Duodenal mucosa (tissue), 2 donors: ENCODE results near the gene IER2.
A peak's percentile ranks its signal among the peaks of the same experiment; 100 is the strongest.

Source experiments
- H3K27ac ChIP-seq: one replicate; pipeline ENCODE4 v1.7.0; 2013; ENCODE audit warnings: low read depth, low read length
- H3K27me3 ChIP-seq, 2 donors: one replicate each; pipeline ENCODE4 v1.7.0; 2013; ENCODE audit warnings: low read length in 2 of 2, control low read depth in 1 of 2; ENCODE audit not compliant: insufficient read depth in 2 of 2, control insufficient read depth in 1 of 2
- H3K36me3 ChIP-seq, 2 donors: one replicate each; pipeline ENCODE4 v1.7.0; 2013; ENCODE audit warnings: low read length in 2 of 2, control low read depth in 1 of 2; ENCODE audit not compliant: insufficient read depth in 2 of 2, control insufficient read depth in 1 of 2
- H3K4me1 ChIP-seq, 2 donors: one replicate each; pipeline ENCODE4 v1.7.0; 2013; ENCODE audit warnings: low read length in 2 of 2, control low read depth in 1 of 2; ENCODE audit not compliant: insufficient read depth in 2 of 2, control insufficient read depth in 1 of 2
- H3K4me3 ChIP-seq, 2 donors: one replicate each; pipeline ENCODE4 v1.7.0; 2013; ENCODE audit warnings: low read length in 2 of 2, low read depth in 1 of 2
- H3K9ac ChIP-seq, 2 donors: one replicate each; pipeline ENCODE4 v1.7.0; 2013; ENCODE audit warnings: low read length in 2 of 2, low read depth in 1 of 2
- H3K9me3 ChIP-seq, 2 donors: one replicate each; pipeline ENCODE4 v1.7.0; 2013; ENCODE audit warnings: low read length in 2 of 2, control low read depth in 1 of 2; ENCODE audit not compliant: control insufficient read depth in 1 of 2

Gene IER2

GRCh38 chr19:13120031-13120430, 30.2 kb upstream of the IER2 start:
- Histone ChIP-seq H3K4me3 (no peak overlapping the region), H3K4me1 (peaks cover 41 to 47% of the 10 kb centered on the region in 2 donors), H3K27ac (no peak overlapping the region)

GRCh38 chr19:13120817-13121216, 29.4 kb upstream of the IER2 start:
- H3K27ac ChIP-seq: no peak overlapping the region
- H3K36me3 ChIP-seq: peaks cover 0 to 8% of the 10 kb centered on the region in 2 donors
- no peaks in the 10 kb centered on the region for H3K9me3 ChIP-seq
- H3K27me3 ChIP-seq: no peaks in the 10 kb centered on the region
- H3K4me1 ChIP-seq: peaks cover 36 to 41% of the 10 kb centered on the region in 2 donors
- H3K9ac ChIP-seq: peak overlapping the region in 1 of 2 donors; percentile 33
- H3K4me3 ChIP-seq: no peak overlapping the region

More at GRCh38 chr19:13120031-13120430, 30.2 kb upstream of the IER2 start:
- peak overlapping the region in 1 of 2 donors; percentile 56 for H3K9ac ChIP-seq
- H3K9me3 ChIP-seq: no peaks in the 10 kb centered on the region
- H3K27me3 ChIP-seq: no peaks in the 10 kb centered on the region
- peaks cover 0 to 8% of the 10 kb centered on the region in 2 donors for H3K36me3 ChIP-seq

GRCh38 chr19:13121551-13122274, 28.5 kb upstream of the IER2 start:
- Histone ChIP-seq H3K9ac (peak overlapping the region in 1 of 2 donors; percentile 19), H3K4me1 (peaks cover 33 to 36% of the 10 kb centered on the region in 2 donors), H3K27ac (no peak overlapping the region), H3K9me3 (no peaks in the 10 kb centered on the region), H3K27me3 (no peaks in the 10 kb centered on the region), H3K4me3 (peak overlapping the region in 1 of 2 donors; percentile 11), H3K36me3 (peaks cover 0 to 13% of the 10 kb centered on the region in 2 donors)

GRCh38 chr19:13122275-13122878, 27.8 kb upstream of the IER2 start:
- Histone ChIP-seq H3K9ac (peak overlapping the region in 1 of 2 donors; percentile 19), H3K36me3 (peaks cover 0 to 13% of the 10 kb centered on the region in 2 donors), H3K27ac (no peak overlapping the region), H3K4me1 (peaks cover 31 to 33% of the 10 kb centered on the region in 2 donors), H3K27me3 (no peaks in the 10 kb centered on the region), H3K9me3 (no peaks in the 10 kb centered on the region), H3K4me3 (peak overlapping the region in 1 of 2 donors; percentile 11)

- Histone ChIP-seq H3K27ac (no peak overlapping the region), H3K4me1 (peaks cover 31 to 33% of the 10 kb centered on the region in 2 donors), H3K9ac (no peak overlapping the region), H3K27me3 (no peaks in the 10 kb centered on the region), H3K4me3 (no peak overlapping the region), H3K36me3 (peaks cover 0 to 13% of the 10 kb centered on the region in 2 donors), H3K9me3 (no peaks in the 10 kb centered on the region)
Observed at GRCh38 chr19:13122980-13123957, 26.9 kb upstream of the IER2 start.

- Histone ChIP-seq H3K9me3 (no peaks in the 10 kb centered on the region), H3K27ac (no peak overlapping the region), H3K9ac (no peak overlapping the region), H3K4me1 (peaks cover 2 to 4% of the 10 kb centered on the region in 2 donors), H3K4me3 (no peak overlapping the region), H3K27me3 (no peaks in the 10 kb centered on the region), H3K36me3 (peaks cover 0 to 13% of the 10 kb centered on the region in 2 donors)
Observed at GRCh38 chr19:13127051-13127450, 23.2 kb upstream of the IER2 start.

- Histone ChIP-seq H3K27ac (no peak overlapping the region), H3K4me3 (no peak overlapping the region), H3K27me3 (no peaks in the 10 kb centered on the region), H3K9ac (no peak overlapping the region), H3K4me1 (peaks cover 0 to 3% of the 10 kb centered on the region in 2 donors), H3K36me3 (peaks cover 0 to 11% of the 10 kb centered on the region in 2 donors), H3K9me3 (no peaks in the 10 kb centered on the region)
Observed at GRCh38 chr19:13127811-13128575, 22.2 kb upstream of the IER2 start.

- H3K27ac ChIP-seq: no peak overlapping the region
- peaks cover 0 to 3% of the 10 kb centered on the region in 2 donors for H3K4me1 ChIP-seq
- H3K36me3 ChIP-seq: peaks cover 0 to 10% of the 10 kb centered on the region in 2 donors
- H3K9me3 ChIP-seq: no peaks in the 10 kb centered on the region
- no peak overlapping the region for H3K4me3 ChIP-seq
- no peak overlapping the region for H3K9ac ChIP-seq
- H3K27me3 ChIP-seq: no peaks in the 10 kb centered on the region
Observed at GRCh38 chr19:13128583-13128982, 21.6 kb upstream of the IER2 start.

GRCh38 chr19:13129384-13129783, 20.8 kb upstream of the IER2 start:
- no peak overlapping the region for H3K4me3 ChIP-seq
- peaks cover 0 to 3% of the 10 kb centered on the region in 2 donors for H3K4me1 ChIP-seq
- H3K27ac ChIP-seq: no peak overlapping the region
- H3K9me3 ChIP-seq: no peaks in the 10 kb centered on the region
- no peaks in the 10 kb centered on the region for H3K27me3 ChIP-seq
- H3K9ac ChIP-seq: no peak overlapping the region
- peaks cover 0 to 9% of the 10 kb centered on the region in 2 donors for H3K36me3 ChIP-seq
